ENCODE data around the gene PGBD2.
A peak's percentile ranks its signal among the peaks of the same experiment; 100 is the strongest.
"Not testable (repeated sequence)": the region's sequence is repeated elsewhere in the genome, so short reads cannot be mapped to it uniquely, and the experiment has no call there.

Gene PGBD2

DNA sequence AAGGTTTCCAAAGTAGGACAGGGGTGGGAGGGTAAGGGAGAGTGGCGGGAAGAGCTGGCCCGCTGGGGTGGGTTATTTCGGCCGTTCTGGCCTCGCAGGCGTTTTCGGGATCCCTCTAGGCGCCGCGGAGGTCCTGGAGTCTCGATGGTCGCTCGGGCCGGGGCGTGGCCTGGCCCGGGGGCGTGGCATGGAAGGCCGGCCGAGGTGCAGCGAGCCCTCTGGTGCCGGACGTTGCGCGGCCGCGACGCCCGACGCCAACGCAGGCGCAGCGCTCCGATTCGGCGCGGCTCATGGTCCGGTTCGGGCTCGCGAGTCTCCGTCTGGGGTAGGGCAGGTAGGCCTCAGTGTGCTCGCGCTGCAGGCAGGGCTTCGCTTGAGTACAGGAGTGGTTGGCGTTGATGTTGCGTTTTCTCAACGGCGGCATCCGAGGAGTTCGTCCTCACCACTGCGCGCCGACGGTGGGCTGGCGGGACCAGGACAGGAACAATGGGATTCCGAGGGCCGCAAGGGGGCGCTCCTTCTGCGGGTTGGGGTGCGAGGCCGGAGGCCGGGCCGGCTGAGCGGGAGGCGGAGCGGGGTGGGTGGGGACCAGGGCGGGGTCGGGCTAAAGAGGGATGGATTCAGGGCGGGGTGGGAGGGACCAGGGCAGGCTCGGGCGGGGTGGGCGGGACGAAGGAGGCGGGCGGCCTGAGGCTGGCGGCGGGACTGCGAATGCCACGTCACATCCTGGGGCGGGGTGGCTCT is at the start of gene PGBD2:
PGBD2 (plus strand) TSS at position 227 of the 744 bp plus-strand sequence. CDS start 7,628 bp downstream, outside the sequence.
- peak; percentile 52 to 100 (median 90) for DNase-seq

GRCh38 chr1:248857201-248857600 is 48.8 kb upstream of the PGBD2 start:
- DNase-seq: no peak

GRCh38 chr1:248857749-248858095 is 48.3 kb upstream of the PGBD2 start:
- DNase-seq: peak in 1 of 14 donors; percentile 60

GRCh38 chr1:248858096-248858890 is 47.7 kb upstream of the PGBD2 start:
- peak in 8 of 14 donors; percentile 44 to 83 (median 66) for DNase-seq

DNA sequence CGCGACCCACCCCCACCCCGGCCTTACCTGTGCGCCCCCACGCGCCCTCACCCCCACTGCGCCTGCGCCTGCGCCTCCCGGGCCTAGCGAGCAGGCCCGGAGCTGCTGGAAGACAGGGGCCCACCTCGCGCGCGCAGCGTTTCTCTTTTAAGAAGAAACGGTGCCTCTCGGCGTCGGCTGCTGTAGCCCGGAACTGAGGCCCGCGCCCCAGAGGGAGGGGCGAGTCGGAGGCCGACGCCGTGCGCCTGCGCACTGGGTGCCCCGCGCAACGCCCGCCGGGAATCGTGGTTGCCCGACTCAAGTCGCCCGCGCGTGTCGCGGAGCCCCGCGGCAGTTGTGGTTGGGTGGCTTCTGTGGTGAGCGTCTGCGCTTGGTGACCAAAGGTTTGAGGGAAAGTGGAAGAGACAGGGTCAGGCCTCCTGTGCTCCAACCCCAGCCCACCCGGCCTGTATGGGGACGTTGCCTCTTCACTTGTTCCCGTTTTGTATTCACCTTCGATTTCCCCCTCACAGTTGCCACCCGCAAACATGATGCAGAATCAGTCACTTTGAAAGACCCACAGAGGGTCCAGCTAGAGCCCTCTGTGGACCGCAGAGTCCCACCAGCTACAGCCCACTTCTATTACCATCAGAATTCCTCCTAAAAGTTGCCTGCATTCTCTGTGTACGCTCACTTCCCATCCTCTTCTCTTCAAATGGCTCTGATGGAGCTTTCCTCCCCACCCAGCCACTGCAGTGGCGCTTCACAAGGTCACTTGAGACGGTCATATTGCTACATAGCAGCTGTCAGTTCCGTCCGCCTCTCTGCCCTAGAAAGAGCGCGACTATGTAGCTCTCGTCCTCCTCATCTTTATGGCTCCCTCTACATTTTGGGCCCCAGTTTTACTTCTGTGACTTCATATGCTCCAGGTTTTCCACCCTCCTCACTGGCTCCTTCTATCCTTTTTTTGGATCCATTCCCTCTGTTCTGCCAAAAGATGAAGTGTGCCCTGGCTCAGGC is 46.8 kb upstream of the PGBD2 start, which contains the start of gene ZNF692:
ZNF692 (minus strand) TSS at position 195 of the 999 bp plus-strand sequence. CDS start 776 bp downstream, outside the sequence.
- DNase-seq: peak; percentile 52 to 98 (median 92)

DNA sequence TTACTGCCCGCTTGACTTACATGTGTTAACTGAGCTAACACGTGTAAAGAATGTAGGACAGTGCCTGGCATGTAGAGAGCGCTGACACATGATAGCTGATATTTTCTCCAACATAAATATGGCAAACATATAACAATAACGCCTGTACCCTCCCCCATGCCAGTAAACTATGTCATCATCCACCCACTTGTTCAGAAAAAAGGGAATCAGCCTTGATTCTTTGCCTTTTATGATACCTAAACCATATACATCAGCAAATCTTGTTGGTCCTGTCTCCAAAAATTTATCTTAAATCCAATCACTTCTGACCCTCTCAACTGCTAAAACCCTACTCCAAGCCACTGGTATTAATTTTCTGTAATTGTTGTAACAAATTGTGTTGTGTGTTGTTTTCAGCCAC is 46.0 kb upstream of the PGBD2 start:
- no peak for DNase-seq

- DNase-seq: no peak
These were observed 44.4 kb upstream of the PGBD2 start for GRCh38 chr1:248861616-248862015.

GRCh38 chr1:248862695-248862997 is 43.4 kb upstream of the PGBD2 start:
- DNase-seq: no peak

DNA sequence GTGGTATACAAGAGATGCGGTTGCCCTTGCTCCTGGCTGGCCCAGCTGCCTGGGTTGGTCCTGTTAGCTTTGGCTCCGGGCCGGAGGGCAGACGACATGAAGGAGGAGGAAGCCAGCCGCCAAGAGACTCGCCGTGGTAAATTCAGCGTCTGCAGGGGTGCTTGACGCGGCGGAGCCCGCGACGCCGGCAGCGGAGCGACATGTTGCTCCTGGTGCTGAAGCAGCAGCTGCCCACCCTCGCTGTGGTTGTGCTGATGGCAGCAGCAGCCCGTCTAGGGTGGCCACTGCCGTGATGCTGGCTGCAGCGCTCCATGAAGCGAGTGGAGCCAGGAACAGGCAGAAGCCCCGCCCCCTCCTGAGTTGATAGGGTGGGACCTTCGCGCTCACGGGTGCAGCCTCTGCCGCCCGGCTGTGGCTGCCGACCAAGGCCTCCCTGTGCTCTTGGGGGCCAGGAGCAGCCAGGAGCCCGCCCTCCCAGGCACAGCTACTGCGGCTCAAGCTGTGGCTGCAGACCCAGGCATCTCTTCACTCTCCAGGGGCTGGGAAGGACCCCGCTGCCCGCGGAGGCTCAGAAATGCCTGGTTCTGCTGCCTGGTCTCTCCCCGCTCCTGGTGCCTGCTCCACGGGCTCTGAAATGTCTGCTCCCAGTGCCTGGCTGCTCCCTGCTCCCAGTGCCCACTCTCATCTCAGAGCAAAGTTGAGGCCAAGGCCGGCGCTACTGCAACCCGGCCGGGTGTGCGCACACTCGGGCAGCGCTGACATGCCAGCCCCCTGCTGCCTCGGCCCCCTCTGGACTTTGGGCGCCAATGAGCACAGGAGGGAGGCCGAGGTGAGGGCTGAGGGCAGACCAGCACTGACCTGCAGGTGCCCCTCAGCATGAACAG is 42.8 kb upstream of the PGBD2 start:
- DNase-seq: peak; percentile 24 to 93 (median 55)

- no peak for DNase-seq
These were observed 34.1 kb upstream of the PGBD2 start for GRCh38 chr1:248871837-248872401.

- peak in 8 of 14 donors; percentile 49 to 82 (median 64) for DNase-seq
These were observed 33.2 kb upstream of the PGBD2 start for GRCh38 chr1:248872752-248873408.

DNA sequence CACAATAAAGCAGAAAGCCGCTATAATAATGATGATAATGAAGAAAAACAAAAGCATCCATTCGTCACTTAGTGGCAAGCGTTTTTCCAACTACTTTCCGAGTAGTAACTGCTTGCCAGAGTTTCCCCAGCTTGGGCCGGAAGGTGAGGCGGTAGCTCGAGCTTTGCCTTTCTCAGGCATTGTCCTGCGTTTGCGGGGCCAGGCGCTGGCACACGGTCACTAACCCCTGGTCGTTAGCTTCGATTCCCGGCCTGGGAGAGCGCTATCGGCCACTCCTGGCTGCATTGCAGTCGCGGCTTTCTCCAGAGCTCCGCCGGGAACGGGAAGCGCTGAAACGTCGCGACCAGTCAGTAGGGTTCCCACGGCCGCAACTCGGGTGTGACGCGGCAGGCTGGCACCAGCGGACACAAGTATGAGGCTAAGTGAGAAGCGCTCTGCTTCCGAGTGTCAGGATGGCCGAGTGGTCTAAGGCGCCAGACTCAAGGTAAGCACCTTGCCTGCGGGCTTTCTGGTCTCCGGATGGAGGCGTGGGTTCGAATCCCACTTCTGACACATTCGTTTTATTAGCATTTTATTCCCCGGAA is 32.5 kb upstream of the PGBD2 start:
- peak in 13 of 14 donors; percentile 51 to 97 (median 91) for DNase-seq

- peak in 9 of 14 donors; percentile 80 to 97 (median 90) for DNase-seq
These were observed 32.0 kb upstream of the PGBD2 start for GRCh38 chr1:248873993-248874533.

- no peak for DNase-seq
These were observed 24.8 kb upstream of the PGBD2 start for GRCh38 chr1:248881261-248881660.

DNA sequence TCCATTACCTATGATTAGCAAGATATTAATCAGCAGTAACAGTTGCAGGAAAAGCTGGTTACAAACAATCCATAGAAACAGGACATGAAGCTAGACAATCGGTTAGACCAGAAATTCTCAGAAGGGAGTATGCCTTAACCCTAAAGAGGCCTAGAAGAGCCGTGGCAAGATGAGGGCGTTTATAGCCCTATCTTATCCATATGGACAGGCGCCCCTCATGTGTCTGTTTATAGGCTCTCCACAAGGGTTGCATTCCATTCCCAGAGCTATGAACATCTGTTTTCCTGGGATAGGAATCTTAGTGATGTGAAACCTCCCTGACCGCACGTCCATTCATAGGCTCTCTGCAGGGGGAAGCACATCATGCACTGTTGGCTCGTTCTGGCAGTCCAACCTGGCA is 23.6 kb upstream of the PGBD2 start:
- not testable (repeated sequence) for DNase-seq

- no peak for DNase-seq
These were observed 21.3 kb upstream of the PGBD2 start for GRCh38 chr1:248884632-248885295.

GRCh38 chr1:248885646-248886045 is 20.4 kb upstream of the PGBD2 start:
- no peak for DNase-seq

DNA sequence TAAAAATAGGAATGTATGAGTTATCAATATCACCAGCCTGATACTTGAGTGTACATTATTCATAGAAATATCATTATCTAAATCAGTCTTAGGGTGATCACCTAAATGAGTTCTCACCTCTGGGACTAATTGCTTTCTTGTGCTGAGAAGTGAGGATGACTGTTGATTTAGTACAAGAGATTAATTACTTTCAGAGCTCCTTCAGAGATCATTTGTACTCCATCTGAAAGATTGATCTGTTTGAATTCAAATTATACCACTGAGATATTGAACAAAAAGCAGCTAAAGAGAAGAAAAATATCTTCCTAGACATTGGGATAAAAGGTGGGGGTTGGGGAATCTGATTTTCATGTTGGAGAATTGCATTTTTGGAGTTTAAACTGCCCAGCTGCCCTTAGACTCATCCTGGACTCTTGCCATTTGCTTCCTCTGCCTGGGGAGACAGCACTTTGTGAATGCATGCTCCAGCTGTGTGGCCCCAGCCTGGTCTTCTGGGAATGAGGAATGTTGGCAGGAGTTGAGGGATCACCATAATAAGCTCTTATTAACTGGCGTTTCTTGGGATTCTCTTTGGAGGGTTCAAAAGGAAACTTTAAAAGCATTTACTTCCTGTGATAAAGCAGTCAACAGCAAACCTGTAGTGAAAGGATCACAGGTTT is 19.7 kb upstream of the PGBD2 start:
- no peak for DNase-seq

GRCh38 chr1:248889914-248890243 is 16.2 kb upstream of the PGBD2 start:
- DNase-seq: not testable (repeated sequence)
